Small intestine (tissue), 7 donors: ENCODE results near the gene CDC42. TPM values are rescaled to one million over a fixed set of nuclear protein-coding genes. Genes with fewer than 3 reads are reported as not detected.

Experiments
- DNase-seq, 2 donors: peaks; one replicate each; pipeline versions ENCODE4 v3.0.0 to v3.0.0-alpha.2; 2013
- FAIRE-seq: peaks from 2 replicates; lab custom pipeline; 2012; peaks lifted over from hg19 to GRCh38; lab: Jason Lieb, UNC
- H3K27ac ChIP-seq, 3 donors: one replicate each; pipeline ENCODE4 v1.5.1; 2013; ENCODE audit warnings: low read length in 2 of 3, mild to moderate bottlenecking in 2 of 3, control low read depth in 1 of 3, inconsistent platforms in 1 of 3, low read depth in 1 of 3, moderate library complexity in 1 of 3
- H3K27me3 ChIP-seq, 3 donors: one replicate each; pipeline ENCODE4 v1.6.1; 2013; ENCODE audit warnings: low read length in 3 of 3, inconsistent platforms in 1 of 3; ENCODE audit not compliant: control insufficient read depth in 3 of 3, insufficient read depth in 3 of 3
- H3K36me3 ChIP-seq, 3 donors: one replicate each; pipeline ENCODE4 v1.6.1; 2013; ENCODE audit warnings: low read length in 3 of 3, inconsistent platforms in 1 of 3, low read depth in 1 of 3, mild to moderate bottlenecking in 1 of 3, moderate library complexity in 1 of 3; ENCODE audit not compliant: control insufficient read depth in 3 of 3, insufficient read depth in 2 of 3
- H3K4me1 ChIP-seq, 3 donors: one replicate each; pipeline ENCODE4 v1.6.1; 2013; ENCODE audit warnings: low read length in 2 of 3, inconsistent platforms in 1 of 3, low read depth in 1 of 3, mild to moderate bottlenecking in 1 of 3, moderate library complexity in 1 of 3; ENCODE audit not compliant: control insufficient read depth in 3 of 3, insufficient read depth in 2 of 3
- H3K4me3 ChIP-seq, 3 donors: one replicate each; pipeline ENCODE4 v1.5.1; 2013; ENCODE audit warnings: low read length in 3 of 3, control low read depth in 1 of 3, inconsistent platforms in 1 of 3, low read depth in 1 of 3, mild to moderate bottlenecking in 1 of 3, moderate library complexity in 1 of 3
- H3K9me3 ChIP-seq, 2 donors: one replicate each; pipeline ENCODE4 v1.6.1; 2013; ENCODE audit warnings: low read depth in 1 of 2, low read length in 1 of 2; ENCODE audit not compliant: control insufficient read depth in 2 of 2, insufficient read depth in 1 of 2
- WGBS, 3 donors: extraction: QIAGEN DNeasy Blood & Tissue Kit; methylation state at CpG; one replicate each; pipeline ENCODE4 v1.1.7; 2013; 5-methylcytosine and 5-hydroxymethylcytosine counted together
- polyA plus RNA-seq, 4 donors: library from polyadenylated mRNA; stranded (reverse) in 3 of 4; unstranded in 1 of 4; fragments of 200-250 nt in 3 of 4; fragments of 120-200 nt in 1 of 4; gene quantifications; one replicate each; pipeline versions ENCODE4 v1.2.1 to v1.2.3, GENCODE V29; 2013
- donor health status: healthy with polysubstance abuse.
- donor health status: control.
- donor health status: control.
- donor health status: Bipolar disorder and iron deficiency.
- donor health status: healthy.

Gene CDC42
- polyA plus RNA-seq, 4 donors = 175 to 255 (median 235) TPM

GRCh38 chr1:22053017-22053860 lies 730 bp downstream of the CDC42 start:
- Histone ChIP-seq H3K4me1 (peaks cover 4 to 18% (median 5%) of the 10 kb centered on the region in 3 donors), H3K36me3 (peaks cover 0 to 14% (median 4%) of the 10 kb centered on the region in 3 donors), H3K4me3 (peak overlapping the region; percentile 90 to 99 (median 95)), H3K9me3 (no peaks in the 10 kb centered on the region), H3K27ac (peak overlapping the region; percentile 94 to 100 (median 97)), H3K27me3 (no peaks in the 10 kb centered on the region)
- DNase-seq (peak; percentile 57 to 83), FAIRE-seq (no peak)
- WGBS, 3 donors = 0 to 1% (median 1%) methylated on average over 25 to 70 of the region's 70 CpGs

GRCh38 chr1:22053861-22054770 lies 1.6 kb downstream of the CDC42 start:
- peak overlapping the region; percentile 90 to 99 (median 95) for H3K4me3 ChIP-seq
- 38 to 46% (median 42%) methylated on average over 19 of the region's 19 CpGs for WGBS, 3 donors
- FAIRE-seq (no peak), DNase-seq (peak in 1 of 2 donors; percentile 21)
- peaks cover 4 to 14% (median 5%) of the 10 kb centered on the region in 3 donors for H3K4me1 ChIP-seq
- H3K9me3 ChIP-seq = no peaks in the 10 kb centered on the region
- H3K27me3 ChIP-seq = no peaks in the 10 kb centered on the region
- peaks cover 0 to 22% (median 4%) of the 10 kb centered on the region in 3 donors for H3K36me3 ChIP-seq
- H3K27ac ChIP-seq = peak overlapping the region; percentile 94 to 100 (median 97)

- Histone ChIP-seq H3K36me3 (peaks cover 0 to 26% (median 4%) of the 10 kb centered on the region in 3 donors), H3K27me3 (no peaks in the 10 kb centered on the region), H3K4me3 (no peak overlapping the region), H3K9me3 (no peaks in the 10 kb centered on the region), H3K4me1 (peaks cover 4 to 14% (median 5%) of the 10 kb centered on the region in 3 donors), H3K27ac (no peak overlapping the region)
- WGBS, 3 donors = 61 to 77% (median 65%) methylated on average over 6 of the region's 6 CpGs
- FAIRE-seq = no peak
- no peak for DNase-seq
Measured at GRCh38 chr1:22055463-22055862, 3.0 kb downstream of the CDC42 start.

GRCh38 chr1:22056043-22056442 lies 3.5 kb downstream of the CDC42 start:
- FAIRE-seq (no peak), DNase-seq (no peak)
- 20 to 50% (median 33%) methylated on average over 1 of the region's 1 CpG for WGBS, 3 donors
- Histone ChIP-seq H3K9me3 (no peaks in the 10 kb centered on the region), H3K27me3 (no peaks in the 10 kb centered on the region), H3K36me3 (peaks cover 0 to 26% (median 4%) of the 10 kb centered on the region in 3 donors), H3K4me1 (peaks cover 4 to 14% (median 5%) of the 10 kb centered on the region in 3 donors), H3K27ac (no peak overlapping the region), H3K4me3 (no peak overlapping the region)

- 46 to 53% (median 46%) methylated on average over 2 of the region's 2 CpGs for WGBS, 3 donors
- no peak for DNase-seq
- Histone ChIP-seq H3K4me3 (no peak overlapping the region), H3K36me3 (peaks cover 0 to 26% (median 4%) of the 10 kb centered on the region in 3 donors), H3K9me3 (no peaks in the 10 kb centered on the region), H3K4me1 (peaks cover 4 to 14% (median 5%) of the 10 kb centered on the region in 3 donors), H3K27ac (no peak overlapping the region), H3K27me3 (no peaks in the 10 kb centered on the region)
- FAIRE-seq = no peak
Measured at GRCh38 chr1:22056936-22057335, 4.4 kb downstream of the CDC42 start.

GRCh38 chr1:22057861-22058260 lies 5.4 kb downstream of the CDC42 start:
- WGBS, 3 donors = 88 to 91% (median 90%) methylated on average over 10 of the region's 10 CpGs
- no peaks in the 10 kb centered on the region for H3K27me3 ChIP-seq
- H3K4me1 ChIP-seq = peaks cover 5 to 10% (median 6%) of the 10 kb centered on the region in 3 donors
- DNase-seq (no peak), FAIRE-seq (no peak)
- no peak overlapping the region for H3K27ac ChIP-seq
- peaks cover 0 to 26% (median 4%) of the 10 kb centered on the region in 3 donors for H3K36me3 ChIP-seq
- no peak overlapping the region for H3K4me3 ChIP-seq
- no peaks in the 10 kb centered on the region for H3K9me3 ChIP-seq

GRCh38 chr1:22064751-22065402 lies 12.4 kb downstream of the CDC42 start:
- Histone ChIP-seq H3K36me3 (peaks cover 0 to 29% (median 2%) of the 10 kb centered on the region in 3 donors), H3K4me1 (peaks cover 0 to 6% (median 2%) of the 10 kb centered on the region in 3 donors), H3K27ac (no peak overlapping the region), H3K4me3 (no peak overlapping the region), H3K27me3 (no peaks in the 10 kb centered on the region), H3K9me3 (no peaks in the 10 kb centered on the region)
- WGBS, 3 donors = 74 to 85% (median 82%) methylated on average over 11 to 12 of the region's 12 CpGs
- DNase-seq (no peak), FAIRE-seq (no peak)
